ENCODE measurements around the gene ASTN2.
"Not testable (repeated sequence)": the region's sequence is repeated elsewhere in the genome, so short reads cannot be mapped to it uniquely, and the experiment has no call there.

ASTN2 gene

DNA sequence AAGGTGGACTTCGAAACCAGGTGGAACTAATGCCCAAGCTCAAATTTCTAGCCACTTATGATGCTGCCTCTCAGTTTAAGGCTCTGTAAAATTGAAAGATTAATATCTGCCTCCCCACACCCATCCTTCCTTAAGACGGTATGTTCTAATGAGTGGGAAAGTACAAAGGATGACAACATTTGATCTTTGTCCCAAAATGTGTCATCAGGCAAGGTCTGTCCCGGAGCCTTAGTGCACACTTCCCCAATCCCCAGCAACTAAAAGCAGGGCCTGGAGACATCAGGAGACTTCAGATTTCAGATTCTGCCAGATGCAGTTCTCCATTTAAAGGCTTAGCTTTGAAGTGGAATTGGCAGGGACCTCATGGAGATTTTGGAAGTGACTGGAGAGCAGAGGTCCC, 316.5 kb downstream of the ASTN2 start:
- DNase-seq: no peak

- no peak for DNase-seq
These were observed 317.1 kb downstream of the ASTN2 start for GRCh38 chr9:117097761-117098160.

DNA sequence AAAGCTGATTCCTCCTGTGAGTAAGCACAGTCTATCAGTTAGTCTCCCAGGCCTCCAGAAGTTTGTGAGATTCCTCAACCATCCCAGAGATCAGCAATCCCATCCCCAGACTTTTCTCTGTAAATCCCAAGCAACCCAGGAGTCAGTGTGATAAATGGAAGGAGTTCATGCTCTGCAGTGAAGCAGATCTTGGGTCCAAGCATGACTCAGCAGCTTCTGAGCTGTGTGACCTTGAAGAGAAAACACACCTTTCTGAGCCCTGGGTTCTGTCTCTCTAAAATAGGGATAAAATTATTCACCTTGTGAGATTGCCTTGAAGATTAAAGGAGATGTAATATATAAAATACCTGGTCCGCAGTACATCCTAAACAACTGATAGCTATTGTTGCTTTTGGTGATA, 318.7 kb downstream of the ASTN2 start:
- DNase-seq: no peak

- DNase-seq: no peak
These were observed 319.8 kb downstream of the ASTN2 start for GRCh38 chr9:117095081-117095480.

GRCh38 chr9:117093891-117094844, 320.7 kb downstream of the ASTN2 start:
- peak; percentile 49 for DNase-seq

- no peak for DNase-seq
These were observed 322.3 kb downstream of the ASTN2 start for GRCh38 chr9:117092582-117092981.

DNA sequence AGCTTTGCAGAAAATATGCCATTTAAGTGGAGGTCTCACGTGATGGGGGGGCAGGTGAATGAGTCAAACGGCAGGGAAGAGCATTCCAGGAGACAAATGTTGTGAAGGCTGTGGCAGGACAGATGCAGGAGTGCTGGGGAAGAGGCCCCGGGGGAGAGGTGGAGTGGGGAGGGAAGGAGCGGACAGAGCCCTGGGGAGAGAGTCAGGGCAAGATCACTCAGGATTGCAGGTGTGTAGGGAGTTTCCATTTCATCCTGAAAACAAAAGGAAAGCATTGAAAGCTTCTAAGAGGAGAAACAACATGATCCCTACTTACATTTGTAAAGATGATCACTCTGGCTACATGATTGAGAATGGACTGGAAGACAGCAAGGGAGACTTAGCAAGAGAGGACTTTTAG, 323.3 kb downstream of the ASTN2 start:
- DNase-seq: no peak

DNA sequence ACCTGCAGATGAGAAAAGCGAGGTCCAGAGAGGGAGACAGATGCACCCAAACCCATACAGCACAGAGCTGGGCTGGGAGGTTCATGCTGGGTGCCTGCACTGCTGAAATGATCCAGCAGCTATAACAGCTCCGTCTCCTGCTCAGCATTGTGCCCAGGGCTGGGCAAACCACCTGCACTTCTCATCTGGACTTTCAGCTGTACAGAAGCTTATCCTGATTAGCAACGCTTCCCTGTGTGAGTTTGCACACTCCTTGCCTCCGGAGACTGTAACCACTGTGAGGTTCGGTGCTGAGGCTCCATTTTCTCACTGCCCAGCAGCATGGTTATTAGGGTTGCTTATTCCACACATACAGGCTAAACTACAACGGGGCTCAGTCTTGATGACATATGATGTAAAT, 326.1 kb downstream of the ASTN2 start:
- DNase-seq: no peak

GRCh38 chr9:117088140-117088539, 326.7 kb downstream of the ASTN2 start:
- DNase-seq: no peak

DNA sequence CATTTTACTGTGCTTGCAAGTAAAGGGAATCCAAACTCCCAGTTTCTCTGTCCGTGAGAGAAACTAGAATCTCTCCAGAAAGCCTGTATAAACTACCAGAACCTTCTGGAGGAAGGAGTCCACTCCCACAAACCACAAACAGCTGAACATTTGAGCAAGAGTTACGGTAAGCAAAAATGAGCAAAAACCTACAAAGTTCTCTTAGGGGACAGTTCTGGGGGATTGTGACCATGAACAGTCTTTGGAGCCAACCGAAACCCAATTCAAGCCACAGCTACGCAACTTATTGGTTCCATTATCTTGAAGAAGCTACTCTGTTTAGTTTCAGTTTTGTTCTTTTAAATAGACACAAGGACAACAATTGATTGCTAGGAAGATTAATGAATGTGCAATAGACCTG, 330.6 kb downstream of the ASTN2 start:
- no peak for DNase-seq

- no peak for DNase-seq
These were observed 331.3 kb downstream of the ASTN2 start for GRCh38 chr9:117083559-117083958.

GRCh38 chr9:117081641-117082317, 333.1 kb downstream of the ASTN2 start:
- no peak for DNase-seq

- no peak for DNase-seq
These were observed 334.0 kb downstream of the ASTN2 start for GRCh38 chr9:117080765-117081390.

GRCh38 chr9:117076571-117077290, 338.1 kb downstream of the ASTN2 start:
- no peak for DNase-seq

DNA sequence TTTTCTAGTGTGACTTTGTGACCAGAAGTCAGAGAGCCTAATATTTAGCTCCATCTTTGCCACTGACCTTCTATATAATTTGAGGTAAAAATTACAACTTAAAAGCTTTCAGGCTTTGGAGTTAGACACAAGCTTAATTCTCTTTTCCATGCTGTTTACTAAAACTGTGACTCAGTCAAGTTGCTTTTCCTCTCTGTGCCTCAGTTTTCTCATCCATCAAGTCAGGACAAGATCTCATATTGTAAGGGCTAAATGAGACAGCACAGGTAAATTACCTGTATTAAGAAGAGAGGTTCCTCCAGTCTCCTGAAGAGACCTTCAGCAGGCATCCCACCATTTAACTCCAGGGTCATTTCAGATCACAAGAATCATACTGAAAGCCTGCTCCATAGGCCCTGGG, 339.2 kb downstream of the ASTN2 start:
- no peak for DNase-seq

DNA sequence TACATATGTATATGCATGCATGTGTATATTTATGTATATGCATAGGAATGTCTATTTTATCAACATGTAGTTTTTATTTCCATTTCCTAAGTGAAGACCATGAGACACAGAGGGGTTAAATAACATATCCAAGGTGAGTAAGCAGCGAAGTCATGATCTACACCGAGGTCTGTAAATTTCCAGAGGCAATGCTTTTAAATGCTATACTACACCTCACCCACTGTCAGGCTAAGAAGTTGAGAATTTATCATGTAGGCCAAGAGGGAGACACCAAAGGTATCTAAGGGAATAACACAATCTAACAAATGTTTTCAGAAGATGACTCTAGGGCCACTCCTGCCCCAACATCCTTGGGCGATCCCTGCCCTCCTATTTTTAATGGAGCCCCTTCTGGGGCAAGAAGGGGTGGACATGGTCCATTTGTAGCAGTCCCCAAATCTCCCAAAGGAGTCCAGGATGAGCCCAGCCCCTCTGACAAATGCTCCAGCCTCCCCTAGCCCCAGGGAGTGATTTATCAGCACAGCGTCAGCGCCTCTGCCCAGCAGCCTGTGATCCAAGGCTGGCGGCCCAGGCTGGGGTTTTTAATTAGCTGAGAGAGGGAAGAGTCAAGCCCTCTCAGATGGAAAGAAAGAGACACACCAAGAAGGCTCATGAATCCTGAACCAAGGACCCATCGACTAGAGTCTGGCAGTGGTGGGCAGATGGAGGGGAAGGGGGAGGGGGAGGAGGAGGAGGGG, 339.9 kb downstream of the ASTN2 start:
- DNase-seq: no peak

GRCh38 chr9:117074342-117074662, 340.6 kb downstream of the ASTN2 start:
- DNase-seq: no peak

- DNase-seq: no peak
These were observed 341.1 kb downstream of the ASTN2 start for GRCh38 chr9:117073539-117074341.

DNA sequence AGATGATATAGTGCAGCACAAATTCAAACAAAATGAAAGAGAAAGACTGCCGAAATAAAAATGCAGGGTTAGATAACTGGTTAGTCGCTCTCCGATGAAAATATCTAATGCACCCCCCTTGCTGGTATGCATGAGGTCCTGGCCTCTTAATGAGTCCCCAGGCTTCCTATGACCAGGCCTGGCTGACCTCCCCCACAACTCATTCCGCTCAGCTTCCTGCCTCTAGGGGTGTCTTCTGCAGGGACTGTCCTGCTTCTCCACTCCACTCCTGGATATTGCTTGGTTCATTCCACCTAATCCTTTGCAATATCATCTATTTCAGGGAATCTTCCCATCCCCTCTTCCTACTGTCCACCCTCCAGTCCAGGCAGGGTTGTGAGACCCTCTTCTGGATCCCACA, 341.8 kb downstream of the ASTN2 start:
- DNase-seq: no peak

DNA sequence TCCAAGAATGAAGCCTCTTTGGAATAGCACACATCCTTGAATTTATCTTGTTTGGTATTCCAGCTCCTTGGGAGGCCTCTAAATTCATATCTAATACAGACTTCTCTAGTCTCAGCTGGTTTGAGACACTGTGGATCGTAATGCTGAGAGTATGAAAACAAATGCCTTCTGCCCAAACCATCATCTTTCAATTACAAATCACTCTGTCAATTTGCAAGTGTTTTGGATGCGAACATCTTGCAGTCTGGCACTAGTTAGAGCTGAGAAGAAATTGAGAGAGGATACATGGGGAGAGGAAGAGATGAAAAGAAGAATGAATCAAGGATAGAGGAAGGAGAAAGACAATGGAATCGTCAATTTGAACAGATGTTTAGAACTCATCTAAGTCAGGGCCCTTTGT, 342.6 kb downstream of the ASTN2 start:
- DNase-seq: no peak

DNA sequence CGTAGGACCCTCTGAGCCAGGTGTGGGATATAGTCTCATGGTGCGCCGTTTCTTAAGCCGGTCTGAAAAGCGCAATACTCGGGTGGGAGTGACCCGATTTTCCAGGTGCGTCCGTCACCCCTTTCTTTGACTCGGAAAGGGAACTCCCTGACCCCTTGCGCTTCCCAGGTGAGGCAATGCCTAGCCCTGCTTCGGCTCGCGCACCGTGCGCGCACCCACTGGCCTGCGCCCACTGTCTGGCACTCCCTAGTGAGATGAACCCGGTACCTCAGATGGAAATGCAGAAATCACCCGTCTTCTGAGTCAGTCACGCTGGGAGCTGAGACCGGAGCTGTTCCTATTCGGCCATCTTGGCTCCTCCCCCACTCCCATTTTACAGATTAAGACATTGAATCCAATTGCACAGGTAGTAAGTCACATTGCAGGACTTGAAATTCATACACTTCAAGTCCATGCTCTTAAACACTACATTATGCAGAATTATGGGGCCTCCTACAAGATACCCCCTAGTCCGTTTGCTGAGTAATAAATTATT, 343.1 kb downstream of the ASTN2 start:
- DNase-seq: not testable (repeated sequence)

Data from left hindlimb (tissue), 1 donor.